Measurements from ENCODE around the gene CAP2.
A peak's percentile ranks its signal among the peaks of the same experiment; 100 is the strongest.
"Not testable (repeated sequence)": the region's sequence is repeated elsewhere in the genome, so short reads cannot be mapped to it uniquely, and the experiment has no call there.

CAP2 gene

GRCh38 chr6:17397764-17398194 is 4.4 kb downstream of the CAP2 start:
- no peak for DNase-seq (ENCODE audit: low spot score)

GRCh38 chr6:17405181-17405943 is 12.0 kb downstream of the CAP2 start:
- DNase-seq (ENCODE audit: low spot score): not testable (repeated sequence)

GRCh38 chr6:17405944-17406245 is 12.5 kb downstream of the CAP2 start:
- DNase-seq (ENCODE audit: low spot score): no peak

- no peak for DNase-seq (ENCODE audit: low spot score)
Observed at GRCh38 chr6:17408081-17408480, 14.7 kb downstream of the CAP2 start.

GRCh38 chr6:17410281-17410680 is 16.9 kb downstream of the CAP2 start:
- no peak for DNase-seq (ENCODE audit: low spot score)

GRCh38 chr6:17413313-17413750 is 19.9 kb downstream of the CAP2 start:
- peak; percentile 19 for DNase-seq (ENCODE audit: low spot score)

GRCh38 chr6:17414395-17414794 is 21.0 kb downstream of the CAP2 start:
- DNase-seq (ENCODE audit: low spot score): not testable (repeated sequence)

- no peak for DNase-seq (ENCODE audit: low spot score)
Observed at GRCh38 chr6:17415321-17415720, 21.9 kb downstream of the CAP2 start.

GRCh38 chr6:17416806-17417205 is 23.4 kb downstream of the CAP2 start:
- DNase-seq (ENCODE audit: low spot score): no peak

GRCh38 chr6:17417817-17418216 is 24.4 kb downstream of the CAP2 start:
- no peak for DNase-seq (ENCODE audit: low spot score)

- peak; percentile 45 for DNase-seq (ENCODE audit: low spot score)
Observed at GRCh38 chr6:17418281-17419188, 25.1 kb downstream of the CAP2 start.

GRCh38 chr6:17419189-17419575 is 25.8 kb downstream of the CAP2 start:
- DNase-seq (ENCODE audit: low spot score): no peak

GRCh38 chr6:17420368-17420767 is 27.0 kb downstream of the CAP2 start:
- DNase-seq (ENCODE audit: low spot score): no peak

- DNase-seq (ENCODE audit: low spot score): no peak
Observed at GRCh38 chr6:17421406-17421805, 28.0 kb downstream of the CAP2 start.

GRCh38 chr6:17423026-17423425 is 29.6 kb downstream of the CAP2 start:
- no peak for DNase-seq (ENCODE audit: low spot score)

- no peak for DNase-seq (ENCODE audit: low spot score)
Observed at GRCh38 chr6:17427062-17427461, 33.7 kb downstream of the CAP2 start.

- DNase-seq (ENCODE audit: low spot score): no peak
Observed at GRCh38 chr6:17427617-17428016, 34.2 kb downstream of the CAP2 start.

GRCh38 chr6:17428595-17429120 is 35.3 kb downstream of the CAP2 start:
- DNase-seq (ENCODE audit: low spot score): not testable (repeated sequence)

GRCh38 chr6:17429383-17430061 is 36.1 kb downstream of the CAP2 start:
- DNase-seq (ENCODE audit: low spot score): no peak

- DNase-seq (ENCODE audit: low spot score): no peak
Observed at GRCh38 chr6:17431581-17431980, 38.2 kb downstream of the CAP2 start.

GRCh38 chr6:17432356-17432755 is 39.0 kb downstream of the CAP2 start:
- no peak for DNase-seq (ENCODE audit: low spot score)

- DNase-seq (ENCODE audit: low spot score): no peak
Observed at GRCh38 chr6:17439243-17439993, 46.0 kb downstream of the CAP2 start.
